Suprapubic skin (tissue), 4 donors: ENCODE measurements around the gene DUSP7. TPM values are rescaled to one million over a fixed set of nuclear protein-coding genes. Genes with fewer than 3 reads are reported as not detected.

Source experiments
- DNase-seq, 2 donors: peaks; one replicate each; pipeline ENCODE4 v3.0.0-alpha.2; 2019; ENCODE audit warnings: low spot score in 2 of 2
- H3K27ac ChIP-seq: fragments of 200-600 bp; sonication (generic); one replicate; pipeline ENCODE4 v1.5.1; 2019
- H3K27me3 ChIP-seq: fragments of 200-600 bp; sonication (generic); one replicate; pipeline ENCODE4 v1.5.1; 2019
- H3K36me3 ChIP-seq: fragments of 200-600 bp; sonication (generic); one replicate; pipeline ENCODE4 v1.5.1; 2019
- H3K4me1 ChIP-seq: fragments of 200-600 bp; sonication (generic); one replicate; pipeline ENCODE4 v1.5.1; 2019
- H3K4me3 ChIP-seq: fragments of 200-600 bp; sonication (generic); one replicate; pipeline ENCODE4 v1.5.1; 2019; ENCODE audit warnings: mild to moderate bottlenecking
- H3K9me3 ChIP-seq: fragments of 200-600 bp; sonication (generic); one replicate; pipeline ENCODE4 v1.5.1; 2019
- EP300 ChIP-seq: sonication (generic); formaldehyde crosslinking; IDR thresholded peaks from one replicate; pipeline ENCODE4 v1.6.1; 2017; ENCODE audit warnings: antibody characterized with exemption
- POLR2A ChIP-seq, 2 donors: fragments of 450-650 bp; IDR thresholded peaks; one replicate each; pipeline ENCODE4 v1.6.1; 2017; ENCODE audit warnings: antibody characterized with exemption in 2 of 2, mild to moderate bottlenecking in 2 of 2, moderate library complexity in 2 of 2
- POLR2AphosphoS5 ChIP-seq, 3 donors: sonication (generic); formaldehyde crosslinking; IDR thresholded peaks; one replicate each; pipeline ENCODE4 v1.6.1; 2017; ENCODE audit warnings: antibody characterized with exemption in 3 of 3
- WGBS: methylation state at CpG from one replicate; pipeline ENCODE4 v1.1.5; 2018; 5-methylcytosine and 5-hydroxymethylcytosine counted together
- total RNA-seq, 4 donors: library from RNA; depleted of rRNA; stranded (reverse); fragments of >200 nt; gene quantifications; one replicate each; pipeline ENCODE4 v1.1.0, GENCODE V29; 2016
- TF ChIP-seq, protein P1 (sequence below), 2 donors: fragments of 200-600 bp in 1 of 2; fragments of 450-650 bp in 1 of 2; sonication (generic) in 1 of 2; IDR thresholded peaks; one replicate each; pipeline ENCODE4 v1.5.1; 2016 to 2019; ENCODE audit warnings: antibody characterized with exemption in 2 of 2, mild to moderate bottlenecking in 1 of 2, moderate library complexity in 1 of 2

DUSP7 gene
- total RNA-seq, 4 donors from 2014 or later, result 91.1 to 190 (median 146) TPM

DNA sequence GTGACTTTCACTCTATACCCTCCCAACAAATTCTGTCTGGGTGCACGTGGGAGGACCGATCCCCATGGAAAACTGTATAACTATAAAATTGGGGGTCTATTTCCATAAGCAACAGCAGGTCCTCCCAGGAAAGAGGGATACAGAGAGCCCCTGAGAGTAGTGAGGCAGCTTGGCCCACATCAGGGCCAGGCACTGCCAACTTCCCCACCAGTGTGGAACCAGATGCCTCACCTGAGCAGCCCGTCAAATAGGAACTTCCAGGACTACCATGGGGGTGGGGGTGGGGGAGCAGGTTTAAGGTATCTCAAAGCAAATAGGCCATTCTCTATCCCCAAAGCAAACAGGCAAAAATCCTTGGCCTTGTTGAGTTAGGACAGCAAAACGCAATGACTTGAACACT is 33.3 kb upstream of the DUSP7 start:
- H3K27ac ChIP-seq, result peak overlapping the region; percentile 7
- H3K9me3 ChIP-seq, result no peaks in the 10 kb centered on the region
- H3K4me3 ChIP-seq, result no peak overlapping the region
- H3K4me1 ChIP-seq, result peaks cover 34% of the 10 kb centered on the region
- H3K27me3 ChIP-seq, result no peaks in the 10 kb centered on the region
- no peak for DNase-seq
- H3K36me3 ChIP-seq, result no peaks in the 10 kb centered on the region
- no peak for TF ChIP-seq POLR2AphosphoS5 (IDR thresholded peaks at IDR 0.05)
- TF ChIP-seq, protein P1, sequence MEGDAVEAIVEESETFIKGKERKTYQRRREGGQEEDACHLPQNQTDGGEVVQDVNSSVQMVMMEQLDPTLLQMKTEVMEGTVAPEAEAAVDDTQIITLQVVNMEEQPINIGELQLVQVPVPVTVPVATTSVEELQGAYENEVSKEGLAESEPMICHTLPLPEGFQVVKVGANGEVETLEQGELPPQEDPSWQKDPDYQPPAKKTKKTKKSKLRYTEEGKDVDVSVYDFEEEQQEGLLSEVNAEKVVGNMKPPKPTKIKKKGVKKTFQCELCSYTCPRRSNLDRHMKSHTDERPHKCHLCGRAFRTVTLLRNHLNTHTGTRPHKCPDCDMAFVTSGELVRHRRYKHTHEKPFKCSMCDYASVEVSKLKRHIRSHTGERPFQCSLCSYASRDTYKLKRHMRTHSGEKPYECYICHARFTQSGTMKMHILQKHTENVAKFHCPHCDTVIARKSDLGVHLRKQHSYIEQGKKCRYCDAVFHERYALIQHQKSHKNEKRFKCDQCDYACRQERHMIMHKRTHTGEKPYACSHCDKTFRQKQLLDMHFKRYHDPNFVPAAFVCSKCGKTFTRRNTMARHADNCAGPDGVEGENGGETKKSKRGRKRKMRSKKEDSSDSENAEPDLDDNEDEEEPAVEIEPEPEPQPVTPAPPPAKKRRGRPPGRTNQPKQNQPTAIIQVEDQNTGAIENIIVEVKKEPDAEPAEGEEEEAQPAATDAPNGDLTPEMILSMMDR (IDR thresholded peaks at IDR 0.05), result no peak
- TF ChIP-seq POLR2A (IDR thresholded peaks at IDR 0.05), result no peak
- TF ChIP-seq EP300, result no peak
- WGBS, result 80% methylated on average over 4 of the region's 4 CpGs

- no peak overlapping the region for H3K27ac ChIP-seq
- H3K9me3 ChIP-seq, result no peaks in the 10 kb centered on the region
- DNase-seq, result no peak
- H3K4me1 ChIP-seq, result peaks cover 34% of the 10 kb centered on the region
- TF ChIP-seq POLR2AphosphoS5 (IDR thresholded peaks at IDR 0.05) (no peak), EP300 (no peak)
- WGBS, result 89% methylated on average over 14 of the region's 17 CpGs
- no peaks in the 10 kb centered on the region for H3K36me3 ChIP-seq
- H3K4me3 ChIP-seq, result no peak overlapping the region
- no peaks in the 10 kb centered on the region for H3K27me3 ChIP-seq
Measured at GRCh38 chr3:52088445-52089367, 32.3 kb upstream of the DUSP7 start.

DNA sequence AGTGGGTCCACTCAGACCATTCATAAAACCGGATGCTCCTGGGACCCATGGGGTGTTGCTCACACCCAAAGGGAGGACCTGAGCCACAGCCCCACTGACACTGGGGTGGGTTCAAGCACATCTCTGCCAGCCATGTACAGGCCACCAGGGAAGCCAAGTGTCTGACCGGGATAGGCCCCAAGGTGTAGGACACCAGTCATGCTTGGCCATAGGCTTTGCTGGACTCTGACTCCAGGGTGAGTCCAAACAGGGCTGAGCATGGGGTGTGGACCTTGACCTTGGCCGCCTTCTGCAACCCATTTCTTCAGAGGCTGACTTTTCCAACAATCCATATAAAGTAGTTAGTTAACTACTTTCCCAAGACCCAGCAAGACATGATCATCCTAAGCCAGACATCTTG is 31.4 kb upstream of the DUSP7 start:
- Histone ChIP-seq H3K4me1 (peaks cover 34% of the 10 kb centered on the region), H3K4me3 (no peak overlapping the region), H3K27me3 (no peaks in the 10 kb centered on the region), H3K9me3 (no peaks in the 10 kb centered on the region), H3K27ac (no peak overlapping the region), H3K36me3 (no peaks in the 10 kb centered on the region)
- no peak for DNase-seq
- no peak for TF ChIP-seq POLR2AphosphoS5 (IDR thresholded peaks at IDR 0.05)
- TF ChIP-seq, protein P1 (IDR thresholded peaks at IDR 0.05), result no peak
- no peak for TF ChIP-seq EP300
- no peak for TF ChIP-seq POLR2A (IDR thresholded peaks at IDR 0.05)
- 94% methylated on average over 3 of the region's 3 CpGs for WGBS

- H3K36me3 ChIP-seq, result no peaks in the 10 kb centered on the region
- DNase-seq, result no peak
- H3K27me3 ChIP-seq, result no peaks in the 10 kb centered on the region
- no peak overlapping the region for H3K4me3 ChIP-seq
- H3K9me3 ChIP-seq, result no peaks in the 10 kb centered on the region
- no peak overlapping the region for H3K27ac ChIP-seq
- H3K4me1 ChIP-seq, result peaks cover 34% of the 10 kb centered on the region
- 80% methylated on average over 8 of the region's 8 CpGs for WGBS
- TF ChIP-seq EP300 (no peak), POLR2AphosphoS5 (IDR thresholded peaks at IDR 0.05) (no peak), POLR2A (IDR thresholded peaks at IDR 0.05) (no peak)
- TF ChIP-seq, protein P1 (IDR thresholded peaks at IDR 0.05), result no peak
Measured at GRCh38 chr3:52086976-52087663, 30.7 kb upstream of the DUSP7 start.

DNA sequence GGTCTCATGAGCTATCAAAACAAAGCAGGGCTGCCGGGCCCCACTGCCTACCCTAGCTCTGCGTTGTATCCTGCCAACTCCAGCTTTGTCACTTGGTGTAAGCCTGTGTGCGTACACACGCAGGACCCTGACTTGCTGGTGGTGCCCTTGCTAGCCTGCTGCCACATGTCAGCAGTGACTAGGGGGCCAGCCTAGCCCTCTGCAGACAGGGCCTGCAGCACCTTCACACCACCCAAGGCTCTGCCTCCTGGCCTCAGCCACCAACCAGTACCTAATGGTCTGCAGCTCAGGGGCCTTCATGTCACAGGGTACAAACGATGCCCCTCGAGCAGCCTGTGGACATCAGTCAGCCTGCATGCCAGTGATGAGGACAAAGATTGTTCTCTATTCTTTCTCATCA is 30.1 kb upstream of the DUSP7 start:
- 92% methylated on average over 6 of the region's 6 CpGs for WGBS
- Histone ChIP-seq H3K27ac (no peak overlapping the region), H3K9me3 (no peaks in the 10 kb centered on the region), H3K4me1 (peaks cover 34% of the 10 kb centered on the region), H3K27me3 (no peaks in the 10 kb centered on the region), H3K4me3 (no peak overlapping the region), H3K36me3 (no peaks in the 10 kb centered on the region)
- no peak for TF ChIP-seq EP300
- no peak for TF ChIP-seq POLR2A (IDR thresholded peaks at IDR 0.05)
- TF ChIP-seq, protein P1 (IDR thresholded peaks at IDR 0.05), result no peak
- TF ChIP-seq POLR2AphosphoS5 (IDR thresholded peaks at IDR 0.05), result no peak
- no peak for DNase-seq
